Effector CD8-positive, alpha-beta T cell (primary cell): ENCODE results near the gene KLF4.

ENCODE experiments used
- DNase-seq: peaks from one replicate; lab custom pipeline; 2025; lab: John Stamatoyannopoulos, UW

KLF4 gene

DNA sequence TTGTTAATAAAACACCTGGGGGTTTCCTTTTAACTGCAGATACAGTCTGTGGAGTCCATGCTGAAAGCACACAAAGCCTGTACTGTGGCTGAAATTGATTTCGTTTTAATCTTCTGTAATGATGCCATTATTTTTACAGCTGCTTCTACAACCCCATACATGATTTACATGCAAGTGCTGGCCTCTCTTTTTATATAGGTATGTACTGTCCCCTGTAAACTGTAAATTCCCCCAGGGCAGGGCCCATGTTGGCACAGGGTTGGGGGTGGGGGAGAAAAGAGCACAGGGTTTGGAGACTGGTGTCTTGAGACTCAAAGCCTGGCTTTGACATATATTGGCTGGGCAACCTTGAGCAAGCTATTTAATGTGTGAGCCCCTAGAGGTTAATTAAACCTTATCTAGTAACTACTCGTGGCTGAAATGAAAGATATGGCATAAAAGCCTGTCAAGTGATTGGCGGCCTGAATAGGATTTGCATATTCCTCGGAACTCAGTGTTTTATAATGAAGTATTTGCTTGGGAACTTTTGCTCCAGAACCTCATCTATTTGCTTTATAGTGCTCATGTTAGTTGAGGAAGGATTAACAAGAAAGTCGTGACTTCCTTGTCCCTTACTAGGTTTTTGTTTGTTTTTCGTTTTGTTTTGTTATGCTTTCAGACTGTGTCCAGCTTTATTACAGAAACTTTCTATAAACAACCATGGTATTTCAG lies 34.0 kb downstream of the KLF4 start:
- DNase-seq: no peak

DNA sequence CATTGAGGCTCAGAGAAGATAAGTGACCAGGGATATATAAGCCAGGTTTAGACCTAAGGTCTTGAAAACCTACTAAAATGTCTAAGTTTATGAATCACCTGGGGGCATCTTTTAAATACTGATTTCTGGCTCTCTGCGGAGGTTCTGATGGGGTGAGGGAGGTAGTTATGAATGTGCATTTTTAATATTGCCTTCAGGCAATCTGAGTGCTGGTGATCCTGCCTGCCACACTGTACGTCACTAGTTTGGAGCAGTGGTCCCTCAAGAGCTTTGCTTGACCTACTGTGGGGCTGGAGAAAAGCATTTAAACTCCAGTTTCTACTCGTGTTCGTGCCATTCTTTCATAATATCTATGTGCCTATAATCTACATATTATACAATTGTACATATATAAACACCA lies 36.1 kb downstream of the KLF4 start:
- no peak for DNase-seq

DNA sequence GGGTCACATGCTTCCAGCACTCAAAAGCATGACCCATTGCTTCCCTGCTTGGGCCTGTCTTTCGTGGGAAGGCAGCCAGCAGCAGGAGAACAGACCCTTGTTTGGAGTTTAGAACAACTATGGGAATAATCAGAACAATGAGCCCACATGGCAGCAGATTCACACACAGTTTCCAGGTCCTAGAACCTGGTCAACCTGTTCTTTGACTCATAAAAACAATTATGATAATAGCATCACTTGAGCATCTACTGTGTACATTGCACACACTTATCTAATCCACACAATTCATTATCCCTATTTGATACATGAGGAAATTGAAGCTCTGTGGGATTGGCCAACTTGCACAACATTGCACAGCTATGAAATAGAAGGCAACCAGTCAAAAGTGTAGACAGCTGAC lies 41.7 kb downstream of the KLF4 start:
- DNase-seq: no peak

DNA sequence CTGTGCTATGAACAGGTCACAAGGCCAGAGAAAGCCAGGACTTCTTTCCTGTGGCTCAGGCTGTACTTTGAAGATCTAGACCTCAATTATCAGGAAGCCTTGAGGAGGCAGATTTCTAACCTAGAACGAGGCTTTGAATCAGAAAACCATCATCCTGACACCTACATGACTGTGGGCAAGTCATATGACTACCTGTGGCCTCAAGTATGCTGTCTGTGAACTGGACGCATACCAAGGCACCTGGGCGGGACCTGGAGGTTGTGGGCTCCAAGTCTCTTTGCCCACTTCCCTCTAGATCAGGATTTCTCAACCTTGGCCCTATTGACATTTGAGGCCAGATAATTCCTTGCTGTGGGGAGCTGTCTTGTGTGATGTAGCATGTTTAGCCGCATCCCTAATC lies 42.5 kb downstream of the KLF4 start:
- DNase-seq: no peak

DNA sequence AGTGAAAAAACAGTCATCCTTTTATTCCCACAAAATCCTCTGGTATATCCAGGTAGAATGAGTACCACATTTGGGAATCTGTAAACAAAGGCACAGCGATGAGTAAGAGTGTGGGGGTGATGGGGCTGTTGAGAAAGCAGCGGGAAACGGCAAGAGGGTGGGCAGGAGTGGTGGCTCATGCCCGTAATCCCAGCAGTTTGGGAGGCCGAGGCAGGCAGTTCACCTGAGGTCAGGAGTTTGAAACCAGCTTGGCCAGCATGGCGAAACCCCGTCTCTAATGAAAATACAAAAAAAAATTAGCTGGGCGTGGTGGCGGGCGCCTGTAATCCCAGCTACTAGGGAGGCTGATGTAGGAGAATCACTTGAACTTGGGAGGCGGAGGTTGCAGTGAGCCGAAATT lies 43.1 kb downstream of the KLF4 start:
- DNase-seq: no peak

DNA sequence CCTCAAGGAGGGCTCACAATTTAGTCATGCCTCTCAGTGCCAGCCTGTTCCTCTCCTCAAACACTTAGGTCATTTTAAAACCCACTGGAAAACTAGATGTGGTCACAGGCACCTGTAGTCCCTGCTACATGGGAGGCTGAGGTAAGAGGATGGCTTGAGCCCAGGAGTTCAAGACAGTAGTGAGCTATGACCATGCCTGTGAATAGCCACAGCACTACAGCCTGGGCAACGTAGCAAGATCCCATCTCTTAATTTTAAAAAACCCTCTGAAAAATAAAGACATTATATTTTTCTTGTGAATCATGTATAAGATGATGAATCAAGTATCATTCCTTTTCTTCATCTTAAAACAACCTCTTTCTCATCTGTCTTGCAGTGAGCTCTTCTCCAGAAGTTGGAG lies 45.8 kb downstream of the KLF4 start:
- DNase-seq: no peak

DNA sequence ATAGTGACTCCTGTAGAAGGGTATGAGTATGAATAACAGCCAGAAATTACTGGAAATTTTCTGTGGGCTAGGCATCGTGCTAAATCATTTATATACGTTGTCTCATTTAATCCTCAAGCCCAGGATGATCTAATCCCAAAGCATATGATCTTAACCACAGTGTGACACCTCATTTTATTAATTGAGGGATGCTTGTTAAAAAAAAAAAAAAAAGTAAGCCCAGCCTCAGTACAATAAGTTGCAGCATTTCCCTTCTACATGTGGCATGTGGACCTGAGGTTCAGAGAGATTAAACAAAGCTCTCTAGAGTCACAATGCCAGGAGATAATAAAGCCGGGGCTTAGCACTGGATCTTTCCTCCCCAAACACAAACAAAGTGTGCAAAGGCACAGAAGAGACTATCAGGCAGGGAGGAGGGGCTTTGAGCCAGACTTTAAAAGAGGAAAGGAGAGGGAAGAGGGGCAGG lies 49.5 kb downstream of the KLF4 start:
- no peak for DNase-seq

DNA sequence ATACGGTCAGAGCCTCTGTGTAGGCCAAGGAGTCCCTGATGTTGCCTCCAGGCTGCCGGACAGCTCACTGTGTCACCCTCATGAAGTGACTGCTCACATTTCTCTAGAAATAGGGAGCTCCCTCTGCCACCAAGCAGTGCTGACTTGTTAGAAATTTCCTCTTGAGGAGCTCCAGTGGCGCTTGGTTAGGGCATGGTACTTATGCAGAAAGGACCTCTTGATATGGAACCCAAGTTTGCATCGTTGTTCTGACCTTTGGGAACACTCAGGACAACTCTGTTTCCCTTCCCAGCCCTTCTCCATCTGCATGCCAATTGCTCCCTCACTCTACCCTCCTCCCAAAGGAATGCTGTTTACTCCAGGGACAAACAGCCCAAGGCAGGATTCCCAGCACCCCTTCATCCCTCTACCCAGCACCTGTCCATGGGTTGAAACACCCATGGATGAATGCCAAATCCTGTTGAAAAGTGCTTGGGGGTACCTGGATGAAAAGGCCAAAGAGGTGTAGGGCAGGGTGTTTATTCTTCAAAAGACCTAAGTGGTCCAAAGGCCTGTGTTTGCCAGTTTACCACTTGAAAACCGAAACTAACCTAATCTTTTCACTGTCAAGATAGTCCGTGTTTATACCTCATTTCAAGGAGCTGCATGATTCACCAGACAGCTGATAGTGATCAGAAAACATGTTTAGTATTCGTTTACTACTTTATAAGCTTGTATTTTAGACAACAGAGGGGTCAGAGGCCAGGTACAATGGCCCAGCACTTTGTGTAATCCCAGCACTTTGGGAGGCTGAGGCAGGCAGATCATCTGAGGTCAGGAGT lies 51.1 kb downstream of the KLF4 start:
- DNase-seq: no peak

DNA sequence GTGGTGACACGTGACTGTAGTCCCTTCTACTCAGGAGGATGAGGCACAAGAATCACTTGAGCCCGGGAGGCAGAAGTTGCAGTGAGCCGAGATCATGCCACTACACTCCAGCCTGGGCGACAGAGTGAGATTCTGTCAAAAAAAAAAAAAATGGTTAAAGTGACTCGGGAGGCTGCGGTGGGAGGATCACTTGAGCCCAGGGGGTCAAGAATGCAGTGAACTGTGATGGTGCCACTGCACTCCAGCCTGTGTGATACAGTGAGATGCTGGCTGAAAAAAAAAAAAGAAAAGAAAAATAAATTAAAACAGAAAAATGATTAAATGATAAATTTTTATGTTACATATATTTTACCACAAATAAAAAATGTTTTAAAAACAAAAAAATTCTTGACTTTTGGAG lies 51.9 kb downstream of the KLF4 start:
- no peak for DNase-seq

DNA sequence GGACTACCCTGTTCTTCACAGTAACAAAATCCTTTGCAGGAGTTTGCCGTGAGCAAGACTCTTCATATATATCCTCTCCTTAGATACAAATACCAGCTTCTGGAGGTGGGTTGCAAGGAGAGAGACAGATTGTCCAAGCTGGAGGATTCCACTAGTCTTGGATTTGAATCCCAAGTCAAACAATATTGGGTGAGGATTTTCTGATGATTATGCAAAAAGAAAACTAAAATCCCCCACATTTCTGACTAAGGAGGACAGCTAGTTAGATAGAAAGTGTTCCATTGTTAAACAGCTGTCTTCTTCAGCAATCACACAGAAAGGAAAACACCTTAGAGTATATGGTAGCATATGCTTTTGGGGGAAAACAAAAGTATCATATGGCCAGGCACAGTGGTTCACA lies 54.2 kb downstream of the KLF4 start:
- no peak for DNase-seq
